Calu3 (cell line): ENCODE measurements around the gene GPR39. TPM values are rescaled to one million over a fixed set of nuclear protein-coding genes. Genes with fewer than 3 reads are reported as not detected.

ENCODE experiments used
- BruUV-seq: library from RNA; stranded (reverse); fragments of 400-500 nt; replicated peaks from 2 replicates; lab custom pipeline; 2021; lab: Mats Ljungman, UMichigan
- CTCF ChIA-PET: fragments of 300-600 bp; sonication (Branson Sonifier 250); formaldehyde crosslinking; loops from one replicate; lab custom pipeline; 2022; ENCODE audit warnings: antibody characterized with exemption; lab: Charles Lee
- DNase-seq: peaks from one replicate; pipeline ENCODE4 v3.0.0; 2022
- H3K27ac Mint-ChIP-seq: one replicate; pipeline ENCODE4 v1.8.0; 2022; ENCODE audit warnings: mixed read lengths; ENCODE audit not compliant: unreplicated experiment
- H3K27me3 Mint-ChIP-seq: one replicate; pipeline ENCODE4 v1.8.0; 2022; ENCODE audit warnings: mixed read lengths; ENCODE audit not compliant: unreplicated experiment
- H3K36me3 Mint-ChIP-seq: one replicate; pipeline ENCODE4 v1.8.0; 2022; ENCODE audit warnings: mild to moderate bottlenecking, moderate library complexity, mixed read lengths; ENCODE audit not compliant: insufficient read depth, unreplicated experiment
- H3K4me1 Mint-ChIP-seq: one replicate; pipeline ENCODE4 v1.8.0; 2022; ENCODE audit warnings: mild to moderate bottlenecking, low read depth, mixed read lengths; ENCODE audit not compliant: unreplicated experiment
- H3K4me3 Mint-ChIP-seq: one replicate; pipeline ENCODE4 v1.8.0; 2022; ENCODE audit warnings: mild to moderate bottlenecking, low read depth, moderate library complexity, mixed read lengths; ENCODE audit not compliant: unreplicated experiment
- H3K9me3 Mint-ChIP-seq: one replicate; pipeline ENCODE4 v1.8.0; 2022; ENCODE audit warnings: low read depth, mixed read lengths; ENCODE audit not compliant: unreplicated experiment
- intact Hi-C: fragments of 100-400 bp; cut with micrococcal nuclease; formaldehyde crosslinking; loops from one replicate; pipeline ENCODE4 v1.10.0; 2022; ENCODE audit not compliant: unreplicated experiment
- total RNA-seq: library from RNA; stranded (reverse); gene quantifications from 2 replicates; pipeline ENCODE4 v1.2.3, GENCODE V29; 2022
- TF ChIP-seq, protein P1 (sequence below): fragments of 200-600 bp; IDR thresholded peaks from one replicate; pipeline ENCODE4 v1.8.0; 2022; ENCODE audit warnings: antibody characterized with exemption; ENCODE audit not compliant: unreplicated experiment

Gene GPR39
- total RNA-seq, 1 experiment from 2014 or later = 24.9 TPM

DNA sequence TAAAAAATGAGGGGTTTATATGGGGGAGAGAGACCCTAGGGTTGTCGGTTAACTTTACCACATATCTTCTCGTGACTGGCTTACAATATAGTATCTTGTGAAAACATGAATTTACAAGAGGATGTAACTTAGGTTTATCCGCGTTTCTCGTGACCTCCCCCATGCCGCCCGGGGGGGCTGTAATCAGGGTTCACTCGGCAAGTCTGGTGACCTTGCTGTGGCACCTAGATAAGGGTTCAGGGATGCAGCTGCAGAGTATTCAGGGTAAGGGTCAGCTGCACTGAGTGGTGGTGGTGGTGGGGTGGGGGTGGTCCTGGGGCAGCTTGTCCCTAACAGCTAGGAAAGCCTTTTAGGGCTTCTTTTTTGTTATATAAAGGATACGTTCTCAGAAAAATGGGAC is 141.1 kb downstream of the GPR39 start:
- CTCF ChIA-PET = no interaction called here
- no TSS peak for BruUV-seq
- no peak for DNase-seq
- H3K27me3 Mint-ChIP-seq = no peaks in the 10 kb centered on the region
- no peak overlapping the region for H3K27ac Mint-ChIP-seq
- H3K4me1 Mint-ChIP-seq = no peaks in the 10 kb centered on the region
- peaks cover 5% of the 10 kb centered on the region for H3K36me3 Mint-ChIP-seq
- TF ChIP-seq, protein P1, sequence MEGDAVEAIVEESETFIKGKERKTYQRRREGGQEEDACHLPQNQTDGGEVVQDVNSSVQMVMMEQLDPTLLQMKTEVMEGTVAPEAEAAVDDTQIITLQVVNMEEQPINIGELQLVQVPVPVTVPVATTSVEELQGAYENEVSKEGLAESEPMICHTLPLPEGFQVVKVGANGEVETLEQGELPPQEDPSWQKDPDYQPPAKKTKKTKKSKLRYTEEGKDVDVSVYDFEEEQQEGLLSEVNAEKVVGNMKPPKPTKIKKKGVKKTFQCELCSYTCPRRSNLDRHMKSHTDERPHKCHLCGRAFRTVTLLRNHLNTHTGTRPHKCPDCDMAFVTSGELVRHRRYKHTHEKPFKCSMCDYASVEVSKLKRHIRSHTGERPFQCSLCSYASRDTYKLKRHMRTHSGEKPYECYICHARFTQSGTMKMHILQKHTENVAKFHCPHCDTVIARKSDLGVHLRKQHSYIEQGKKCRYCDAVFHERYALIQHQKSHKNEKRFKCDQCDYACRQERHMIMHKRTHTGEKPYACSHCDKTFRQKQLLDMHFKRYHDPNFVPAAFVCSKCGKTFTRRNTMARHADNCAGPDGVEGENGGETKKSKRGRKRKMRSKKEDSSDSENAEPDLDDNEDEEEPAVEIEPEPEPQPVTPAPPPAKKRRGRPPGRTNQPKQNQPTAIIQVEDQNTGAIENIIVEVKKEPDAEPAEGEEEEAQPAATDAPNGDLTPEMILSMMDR = no peak
- no peaks in the 10 kb centered on the region for H3K9me3 Mint-ChIP-seq
- intact Hi-C loops = no loop called here
- H3K4me3 Mint-ChIP-seq = no peak overlapping the region

DNA sequence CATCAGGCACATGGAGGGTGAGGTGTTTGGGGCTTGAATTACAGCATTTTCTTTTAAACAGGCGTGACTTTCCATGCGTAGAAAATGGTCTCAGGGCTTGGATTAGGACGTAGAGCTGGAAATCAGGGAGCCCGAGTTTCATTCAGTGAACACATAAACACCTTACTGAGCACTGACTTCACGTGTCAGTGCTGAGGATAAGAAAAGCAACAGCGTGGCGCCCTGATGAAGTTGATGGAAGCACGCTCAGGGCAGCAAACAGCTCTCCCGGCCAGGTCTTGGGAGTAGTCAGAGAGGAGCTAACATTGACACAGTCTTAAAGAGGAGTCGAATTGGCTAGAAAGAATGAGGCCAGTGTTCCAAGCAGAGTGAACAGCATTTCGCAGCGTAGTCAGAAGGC is 142.7 kb downstream of the GPR39 start:
- H3K4me3 Mint-ChIP-seq = no peak overlapping the region
- no peak for DNase-seq
- no TSS peak for BruUV-seq
- H3K9me3 Mint-ChIP-seq = no peaks in the 10 kb centered on the region
- H3K27me3 Mint-ChIP-seq = no peaks in the 10 kb centered on the region
- H3K36me3 Mint-ChIP-seq = peaks cover 5% of the 10 kb centered on the region
- intact Hi-C loops = no loop called here
- no peak overlapping the region for H3K27ac Mint-ChIP-seq
- no peaks in the 10 kb centered on the region for H3K4me1 Mint-ChIP-seq
- TF ChIP-seq, protein P1 = no peak
- CTCF ChIA-PET = no interaction called here

DNA sequence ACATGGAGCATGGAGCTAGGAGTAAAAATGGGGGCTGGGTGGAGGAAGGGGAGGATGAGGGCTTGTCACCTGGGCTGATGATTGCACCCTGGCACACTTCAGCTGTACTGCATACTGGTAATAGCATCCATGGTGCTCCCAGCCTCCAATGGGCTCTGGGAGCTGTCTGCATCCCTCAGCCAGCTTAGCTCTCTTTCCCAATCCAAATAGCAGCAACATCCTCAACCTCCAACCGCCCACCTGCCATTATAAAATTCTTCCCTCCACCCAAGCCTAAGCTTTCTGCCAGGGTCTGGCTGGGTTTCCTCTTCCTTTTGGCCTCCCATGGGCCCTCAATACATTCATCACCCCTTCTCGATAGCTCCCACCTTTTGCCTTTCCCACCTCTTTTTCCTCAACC is 143.3 kb downstream of the GPR39 start:
- no peak for DNase-seq
- no peaks in the 10 kb centered on the region for H3K27me3 Mint-ChIP-seq
- CTCF ChIA-PET = no interaction called here

DNA sequence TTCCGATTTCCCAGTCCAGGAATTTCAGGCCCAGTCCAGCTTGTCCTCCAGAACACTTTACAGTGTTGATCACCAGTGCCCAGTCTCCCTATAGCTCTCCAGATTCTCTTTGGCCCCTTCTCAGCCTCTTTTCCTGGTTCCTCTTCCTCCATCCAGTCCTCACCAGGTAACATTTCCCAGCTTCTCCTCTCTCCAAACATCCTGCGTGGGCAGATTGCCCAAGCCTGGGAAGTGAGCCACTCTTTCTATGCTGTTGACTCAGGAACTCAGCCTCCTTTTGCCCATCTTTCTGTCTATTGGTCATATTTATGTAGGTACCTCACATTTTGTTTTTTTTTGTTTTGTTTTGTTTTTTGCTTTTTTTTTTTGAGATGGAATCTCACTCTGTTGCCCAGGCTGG is 144.0 kb downstream of the GPR39 start:
- H3K4me1 Mint-ChIP-seq = no peaks in the 10 kb centered on the region
- intact Hi-C loops = no loop called here
- H3K27me3 Mint-ChIP-seq = no peaks in the 10 kb centered on the region
- CTCF ChIA-PET = no interaction called here
- H3K9me3 Mint-ChIP-seq = no peaks in the 10 kb centered on the region
- no peaks in the 10 kb centered on the region for H3K36me3 Mint-ChIP-seq
- no peak overlapping the region for H3K4me3 Mint-ChIP-seq
- TF ChIP-seq, protein P1 = no peak
- H3K27ac Mint-ChIP-seq = no peak overlapping the region
- no peak for DNase-seq
- no TSS peak for BruUV-seq

More for the DNA sequence above, 143.3 kb downstream of the GPR39 start:
- intact Hi-C loops = no loop called here
- no TSS peak for BruUV-seq
- H3K4me3 Mint-ChIP-seq = no peak overlapping the region
- peaks cover 2% of the 10 kb centered on the region for H3K36me3 Mint-ChIP-seq
- H3K4me1 Mint-ChIP-seq = no peaks in the 10 kb centered on the region
- H3K27ac Mint-ChIP-seq = no peak overlapping the region
- TF ChIP-seq, protein P1 = no peak
- H3K9me3 Mint-ChIP-seq = no peaks in the 10 kb centered on the region

DNA sequence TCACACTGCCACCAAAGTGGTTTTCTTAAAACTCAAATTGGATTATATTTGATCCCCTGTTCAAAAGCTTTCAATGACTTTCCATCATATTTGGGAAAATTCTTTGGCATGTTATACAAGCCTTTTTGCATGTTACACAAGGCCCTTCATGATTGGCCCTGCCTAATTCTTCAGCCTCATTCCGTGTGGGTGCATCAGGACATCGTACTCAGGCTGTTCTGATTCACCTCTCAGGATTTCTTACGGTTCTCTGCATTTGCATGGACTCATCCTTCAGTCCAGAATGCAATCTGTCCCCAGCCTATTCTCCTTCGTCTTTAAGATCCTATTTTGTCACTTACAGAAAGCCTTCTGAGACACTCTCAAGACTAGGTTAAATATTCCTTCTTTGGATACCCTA is 145.6 kb downstream of the GPR39 start:
- intact Hi-C loops = no loop called here
- H3K9me3 Mint-ChIP-seq = no peaks in the 10 kb centered on the region
- H3K36me3 Mint-ChIP-seq = no peaks in the 10 kb centered on the region
- no peaks in the 10 kb centered on the region for H3K27me3 Mint-ChIP-seq
- no TSS peak for BruUV-seq
- no peak overlapping the region for H3K27ac Mint-ChIP-seq
- TF ChIP-seq, protein P1 = no peak
- CTCF ChIA-PET = no interaction called here
- DNase-seq = no peak
- no peaks in the 10 kb centered on the region for H3K4me1 Mint-ChIP-seq
- no peak overlapping the region for H3K4me3 Mint-ChIP-seq
